Ovary (tissue), 3 donors: ENCODE results near the gene VILL.

Source experiments
- EP300 ChIP-seq: sonication (generic); formaldehyde crosslinking; IDR thresholded peaks from one replicate; pipeline ENCODE4 v1.6.1; 2017; ENCODE audit warnings: antibody characterized with exemption
- POLR2A ChIP-seq: fragments of 450-650 bp; IDR thresholded peaks from one replicate; pipeline ENCODE4 v1.6.1; 2017; ENCODE audit warnings: antibody characterized with exemption, mild to moderate bottlenecking, moderate library complexity
- TF ChIP-seq, protein P1 (sequence below), 3 donors: fragments of 450-650 bp in 2 of 3; fragments of 200-600 bp in 1 of 3; IDR thresholded peaks; one replicate each; pipeline versions ENCODE4 v1.5.1 to v1.8.0; 2016 to 2022; ENCODE audit warnings: antibody characterized with exemption in 3 of 3, mild to moderate bottlenecking in 1 of 3
- donor health status: DM: no; HTN: no; CAD: no.

DNA sequence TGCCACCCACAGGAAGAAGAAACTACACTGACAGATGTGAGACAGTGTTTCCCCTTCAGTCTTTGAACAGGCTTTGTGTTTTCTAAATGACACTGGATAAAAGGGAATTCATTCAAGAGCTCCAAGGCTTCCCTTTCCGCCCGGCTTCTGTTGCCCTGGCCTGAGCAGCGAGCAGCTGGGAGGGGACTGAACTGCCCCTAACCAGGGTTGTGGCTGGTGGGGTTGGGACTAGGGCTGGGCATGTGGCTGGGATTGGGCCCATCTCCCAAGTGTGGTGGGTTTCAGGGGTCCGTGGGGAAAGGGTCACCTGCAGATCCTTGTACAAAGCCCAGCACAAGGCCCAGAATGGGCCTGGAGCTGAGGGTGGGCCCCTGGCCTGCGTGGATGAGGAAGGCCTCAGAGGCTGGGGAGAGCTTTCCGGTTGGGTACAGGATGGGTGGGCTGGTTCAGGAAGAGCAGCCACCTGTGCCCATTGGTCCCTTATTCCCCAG, 10.4 kb downstream of the VILL start:
- TF ChIP-seq, protein P1, sequence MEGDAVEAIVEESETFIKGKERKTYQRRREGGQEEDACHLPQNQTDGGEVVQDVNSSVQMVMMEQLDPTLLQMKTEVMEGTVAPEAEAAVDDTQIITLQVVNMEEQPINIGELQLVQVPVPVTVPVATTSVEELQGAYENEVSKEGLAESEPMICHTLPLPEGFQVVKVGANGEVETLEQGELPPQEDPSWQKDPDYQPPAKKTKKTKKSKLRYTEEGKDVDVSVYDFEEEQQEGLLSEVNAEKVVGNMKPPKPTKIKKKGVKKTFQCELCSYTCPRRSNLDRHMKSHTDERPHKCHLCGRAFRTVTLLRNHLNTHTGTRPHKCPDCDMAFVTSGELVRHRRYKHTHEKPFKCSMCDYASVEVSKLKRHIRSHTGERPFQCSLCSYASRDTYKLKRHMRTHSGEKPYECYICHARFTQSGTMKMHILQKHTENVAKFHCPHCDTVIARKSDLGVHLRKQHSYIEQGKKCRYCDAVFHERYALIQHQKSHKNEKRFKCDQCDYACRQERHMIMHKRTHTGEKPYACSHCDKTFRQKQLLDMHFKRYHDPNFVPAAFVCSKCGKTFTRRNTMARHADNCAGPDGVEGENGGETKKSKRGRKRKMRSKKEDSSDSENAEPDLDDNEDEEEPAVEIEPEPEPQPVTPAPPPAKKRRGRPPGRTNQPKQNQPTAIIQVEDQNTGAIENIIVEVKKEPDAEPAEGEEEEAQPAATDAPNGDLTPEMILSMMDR (IDR thresholded peaks at IDR 0.05), result no peak
- TF ChIP-seq POLR2A (no peak), EP300 (no peak)
